ENCODE measurements around the gene PRCP. TPM values are rescaled to one million over a fixed set of nuclear protein-coding genes. Genes with fewer than 3 reads are reported as not detected.

PRCP gene
- total RNA-seq, 1 experiment from 2014 or later, result 56.7 TPM

DNA sequence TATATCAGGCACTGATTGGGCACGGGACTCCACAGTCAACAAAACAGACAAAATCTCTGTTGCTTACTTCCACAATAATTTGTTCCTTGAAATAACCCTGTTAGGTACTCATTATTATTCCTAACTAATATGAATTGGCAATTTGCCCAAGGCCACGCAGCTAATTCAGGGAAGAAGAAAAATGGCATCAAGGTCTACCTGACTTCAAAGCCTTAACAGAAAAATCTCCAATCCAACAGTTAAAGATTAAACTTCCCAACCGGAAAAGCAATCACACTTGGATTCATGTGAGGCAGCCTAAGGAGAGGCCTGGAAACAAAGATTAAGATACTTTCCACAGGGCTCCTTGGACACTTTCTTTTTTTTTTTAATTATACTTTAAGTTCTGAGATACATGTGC is 68.9 kb downstream of the PRCP start:
- H3K4me2 ChIP-seq (ENCODE audit: insufficient read depth, insufficient read length, low read length), result no peak overlapping the region
- no CpG with 5 or more reads among the region's 3 CpGs for WGBS (ENCODE audit: extremely low coverage, insufficient read length, low lambda C conversion rate)
- no peak overlapping the region for H3K23ac ChIP-seq (ENCODE audit: insufficient read length, low read depth, low read length)

More for the DNA sequence above, 68.9 kb downstream of the PRCP start:
- no peak overlapping the region for H3K18ac ChIP-seq (ENCODE audit: insufficient read length, low read depth, low read length)
- H3K4ac ChIP-seq (ENCODE audit: low read depth, low read length), result no peak overlapping the region
- Mint-ChIP-seq H3K4me1 (peaks cover 3 to 13% of the 10 kb centered on the region in 2 experiments), H3K27me3 (ENCODE audit: low read depth) (no peaks in the 10 kb centered on the region), H3K4me3 (no peak overlapping the region), H3K9me3 (no peaks in the 10 kb centered on the region; a peak in 1 of 5 replicates), H3K27ac (no peak overlapping the region), H3K36me3 (ENCODE audit: insufficient read depth in 1 of 3, low read depth in 3 of 3) (peaks cover 8 to 14% (median 14%) of the 10 kb centered on the region in 3 experiments; a peak in 5 of 7 replicates)
- H4K8ac ChIP-seq (replicated peaks; ENCODE audit: insufficient read length, low read depth, low read length), result no peak overlapping the region
- no peak overlapping the region for H3K56ac ChIP-seq (ENCODE audit: insufficient read length, low read depth, low read length)
- H3K27me3 ChIP-seq (ENCODE audit: insufficient read depth, low read length), result no peaks in the 10 kb centered on the region
- no peak overlapping the region for H2BK20ac ChIP-seq (ENCODE audit: low read depth, low read length, poor library complexity, severe bottlenecking)
- DNase-seq, result no peak
- TF ChIP-seq, protein P1, sequence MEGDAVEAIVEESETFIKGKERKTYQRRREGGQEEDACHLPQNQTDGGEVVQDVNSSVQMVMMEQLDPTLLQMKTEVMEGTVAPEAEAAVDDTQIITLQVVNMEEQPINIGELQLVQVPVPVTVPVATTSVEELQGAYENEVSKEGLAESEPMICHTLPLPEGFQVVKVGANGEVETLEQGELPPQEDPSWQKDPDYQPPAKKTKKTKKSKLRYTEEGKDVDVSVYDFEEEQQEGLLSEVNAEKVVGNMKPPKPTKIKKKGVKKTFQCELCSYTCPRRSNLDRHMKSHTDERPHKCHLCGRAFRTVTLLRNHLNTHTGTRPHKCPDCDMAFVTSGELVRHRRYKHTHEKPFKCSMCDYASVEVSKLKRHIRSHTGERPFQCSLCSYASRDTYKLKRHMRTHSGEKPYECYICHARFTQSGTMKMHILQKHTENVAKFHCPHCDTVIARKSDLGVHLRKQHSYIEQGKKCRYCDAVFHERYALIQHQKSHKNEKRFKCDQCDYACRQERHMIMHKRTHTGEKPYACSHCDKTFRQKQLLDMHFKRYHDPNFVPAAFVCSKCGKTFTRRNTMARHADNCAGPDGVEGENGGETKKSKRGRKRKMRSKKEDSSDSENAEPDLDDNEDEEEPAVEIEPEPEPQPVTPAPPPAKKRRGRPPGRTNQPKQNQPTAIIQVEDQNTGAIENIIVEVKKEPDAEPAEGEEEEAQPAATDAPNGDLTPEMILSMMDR (conservative IDR thresholded peaks at IDR 0.05), result no peak
- H2BK15ac ChIP-seq (ENCODE audit: low read depth, low read length), result no peak overlapping the region
- no peak overlapping the region for H2BK5ac ChIP-seq (ENCODE audit: insufficient read length, low read length)
- H2BK12ac ChIP-seq (ENCODE audit: insufficient read length, low read depth, low read length), result no peak overlapping the region
- H3T11ph ChIP-seq (ENCODE audit: low read length), result no peak overlapping the region
- no peak overlapping the region for H2BK120ac ChIP-seq (ENCODE audit: low read depth, low read length, poor library complexity, severe bottlenecking)
- H2AK5ac ChIP-seq (ENCODE audit: insufficient read length, low read length), result no peak overlapping the region
- no peak overlapping the region for H3K9ac ChIP-seq (ENCODE audit: extremely low read depth, insufficient read length, low read length)
- H4K5ac ChIP-seq (ENCODE audit: insufficient read length, low read depth, low read length), result no peak overlapping the region
- no peaks in the 10 kb centered on the region for H3K9me3 ChIP-seq (ENCODE audit: control insufficient read depth, low read depth, low read length)
- no peak overlapping the region for H3K14ac ChIP-seq (ENCODE audit: insufficient read depth, low read length)
- H3K79me2 ChIP-seq (ENCODE audit: insufficient read depth, low read length), result no peaks in the 10 kb centered on the region
- no peak overlapping the region for H4K91ac ChIP-seq (ENCODE audit: insufficient read length, low read depth, low read length)
- no peaks in the 10 kb centered on the region; the same call in 1 of the 2 replicates for H3K4me1 ChIP-seq (ENCODE audit: insufficient read depth, low read length)
- no peaks in the 10 kb centered on the region for H3K23me2 ChIP-seq (ENCODE audit: insufficient read length, low read depth, low read length, poor library complexity, severe bottlenecking)
- H3K79me1 ChIP-seq (ENCODE audit: insufficient read depth, low read depth, low read length, poor library complexity, severe bottlenecking), result no peaks in the 10 kb centered on the region
- H3K27ac ChIP-seq (ENCODE audit: insufficient read length, low read depth, low read length), result no peak overlapping the region
- H4K20me1 ChIP-seq (ENCODE audit: control insufficient read depth, insufficient read depth, insufficient read length), result no peaks in the 10 kb centered on the region
- H2AFZ ChIP-seq (ENCODE audit: low read length), result no peak overlapping the region
